Neuronal stem cell (in vitro differentiated cells): ENCODE data around the gene CATSPERD.

Source experiments
- DNase-seq: peaks from one replicate; pipeline ENCODE4 v3.0.0-alpha.2; 2013; ENCODE audit warnings: low spot score
- H2AFZ ChIP-seq: one replicate; pipeline ENCODE4 v1.6.1; 2013; ENCODE audit warnings: mild to moderate bottlenecking, low read length, inconsistent platforms
- H2AK5ac ChIP-seq: 2 replicates; pipeline ENCODE4 v1.6.1; 2013; ENCODE audit warnings: low read depth, mild to moderate bottlenecking, inconsistent platforms, low read length, moderate library complexity, mixed read lengths
- H2BK120ac ChIP-seq: 2 replicates; pipeline ENCODE4 v1.6.1; 2013; ENCODE audit warnings: low read depth, mild to moderate bottlenecking, inconsistent platforms, low read length, moderate library complexity, mixed read lengths
- H2BK12ac ChIP-seq: one replicate; pipeline ENCODE4 v1.6.1; 2013; ENCODE audit warnings: low read length, inconsistent platforms
- H2BK15ac ChIP-seq: 2 replicates; pipeline ENCODE4 v1.6.1; 2013; ENCODE audit warnings: mild to moderate bottlenecking, low read length, inconsistent platforms, mixed read lengths
- H2BK5ac ChIP-seq: one replicate; pipeline ENCODE4 v1.6.1; 2013; ENCODE audit warnings: inconsistent platforms, mild to moderate bottlenecking, low read length, moderate library complexity
- H3K14ac ChIP-seq: one replicate; pipeline ENCODE4 v1.6.1; 2013; ENCODE audit warnings: low read length, inconsistent platforms
- H3K18ac ChIP-seq: 2 replicates; pipeline ENCODE4 v1.6.1; 2013; ENCODE audit warnings: low read length, inconsistent platforms
- H3K23ac ChIP-seq: 2 replicates; pipeline ENCODE4 v1.6.1; 2013; ENCODE audit warnings: low read depth, mild to moderate bottlenecking, mixed read lengths, low read length, inconsistent platforms; ENCODE audit not compliant: poor library complexity
- H3K27ac ChIP-seq: replicated peaks from 3 replicates; pipeline ENCODE4 v1.5.1; 2013; ENCODE audit warnings: low read length, inconsistent platforms
- H3K27me3 ChIP-seq, 3 experiments: 2 replicates each; pipeline ENCODE4 v1.6.1; 2013; ENCODE audit warnings: low read length in 3 of 3, mild to moderate bottlenecking in 2 of 3, inconsistent platforms in 1 of 3, low read depth in 1 of 3, mixed read lengths in 1 of 3, moderate library complexity in 1 of 3; ENCODE audit not compliant: control insufficient read depth in 3 of 3, insufficient read depth in 3 of 3
- H3K36me3 ChIP-seq, 2 donors: replicated peaks in 1 of 2; 2 replicates each; pipeline ENCODE4 v1.6.1; 2013; ENCODE audit warnings: low read length in 2 of 2; ENCODE audit not compliant: control insufficient read depth in 2 of 2, insufficient read depth in 2 of 2
- H3K4ac ChIP-seq: 2 replicates; pipeline ENCODE4 v1.6.1; 2013; ENCODE audit warnings: inconsistent platforms, mild to moderate bottlenecking, low read length, moderate library complexity
- H3K4me1 ChIP-seq, 2 donors: 1 replicate in 1 of 2; 2 replicates in 1 of 2; pipeline ENCODE4 v1.6.1; 2013; ENCODE audit warnings: low read length in 2 of 2, low read depth in 1 of 2; ENCODE audit not compliant: control insufficient read depth in 2 of 2, insufficient read depth in 1 of 2
- H3K4me2 ChIP-seq: one replicate; pipeline ENCODE4 v1.6.1; 2013; ENCODE audit warnings: mild to moderate bottlenecking, low read length, inconsistent platforms; ENCODE audit not compliant: insufficient read depth, poor library complexity, severe bottlenecking
- H3K4me3 ChIP-seq, 2 donors: 2 replicates each; pipeline ENCODE4 v1.5.1; 2013; ENCODE audit warnings: low read length in 2 of 2, mild to moderate bottlenecking in 2 of 2, inconsistent platforms in 1 of 2, moderate library complexity in 1 of 2
- H3K79me1 ChIP-seq: one replicate; pipeline ENCODE4 v1.6.1; 2013; ENCODE audit warnings: low read depth, mild to moderate bottlenecking, inconsistent platforms, low read length, moderate library complexity
- H3K9ac ChIP-seq: one replicate; pipeline ENCODE4 v1.6.1; 2013; ENCODE audit warnings: mild to moderate bottlenecking, low read depth, low read length, inconsistent platforms; ENCODE audit not compliant: poor library complexity
- H3K9me3 ChIP-seq, 2 donors: replicated peaks in 1 of 2; 2 replicates each; pipeline versions ENCODE3 to v1.6.1; 2013; ENCODE audit warnings: low read length in 2 of 2, mild to moderate bottlenecking in 2 of 2, inconsistent platforms in 1 of 2, low read depth in 1 of 2, mixed read lengths in 1 of 2, moderate library complexity in 1 of 2; ENCODE audit not compliant: control insufficient read depth in 2 of 2, insufficient read depth in 1 of 2
- H4K8ac ChIP-seq: one replicate; pipeline ENCODE4 v1.6.1; 2013; ENCODE audit warnings: low read depth, mild to moderate bottlenecking, inconsistent platforms, low read length, moderate library complexity
- H4K91ac ChIP-seq: one replicate; pipeline ENCODE4 v1.6.1; 2013; ENCODE audit warnings: low read length, low read depth, mild to moderate bottlenecking, inconsistent platforms; ENCODE audit not compliant: poor library complexity
- WGBS, 2 donors: extraction: QIAGEN DNeasy Blood & Tissue Kit; methylation state at CpG; one replicate each; pipeline ENCODE4 v1.1.7; 2013; ENCODE audit warnings: missing lambda C conversion rate in 2 of 2, mixed read lengths in 1 of 2; ENCODE audit not compliant: insufficient read length in 2 of 2, insufficient replicate concordance in 1 of 2; ENCODE audit errors: extremely low coverage in 2 of 2; 5-methylcytosine and 5-hydroxymethylcytosine counted together

Gene CATSPERD

DNA sequence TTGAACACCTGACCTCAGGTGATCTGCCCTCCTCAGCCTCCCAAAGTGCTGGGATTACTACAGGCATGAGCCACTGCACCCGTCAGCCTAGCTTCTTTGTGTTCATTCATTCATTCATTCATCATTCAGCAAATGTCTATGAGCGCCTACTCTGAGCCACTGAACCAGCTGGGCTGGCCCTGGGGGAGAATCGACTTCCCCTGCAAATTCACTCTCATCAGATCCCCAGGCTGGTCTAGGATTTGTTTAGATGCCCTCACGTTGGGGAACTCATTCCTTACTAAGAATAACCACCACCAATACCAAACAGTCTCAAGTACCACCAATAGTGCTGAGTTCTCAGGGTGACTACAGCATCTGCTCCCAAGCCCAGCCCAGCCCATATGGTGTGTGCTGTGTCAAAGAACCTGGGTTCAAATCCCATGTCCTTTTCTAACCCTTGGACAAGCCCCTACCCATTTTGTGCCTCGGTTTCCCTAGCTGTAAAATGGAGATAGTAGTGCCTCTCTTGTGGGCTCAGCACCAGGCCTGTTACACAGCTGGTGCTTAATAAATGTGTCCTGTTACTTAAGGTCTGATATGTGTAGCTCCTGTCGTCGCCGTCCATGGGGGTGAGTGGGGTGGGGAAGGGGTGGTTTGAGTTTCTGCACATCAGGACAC lies 101.2 kb downstream of the CATSPERD start:
- no peak overlapping the region for H4K91ac ChIP-seq
- no peaks in the 10 kb centered on the region for H3K9me3 ChIP-seq
- no peak overlapping the region for H3K18ac ChIP-seq
- H3K27ac ChIP-seq: no peak overlapping the region
- H2BK12ac ChIP-seq: no peak overlapping the region
- no peak overlapping the region for H2BK5ac ChIP-seq
- H3K27me3 ChIP-seq: no peaks in the 10 kb centered on the region
- H3K4ac ChIP-seq: no peak overlapping the region
- no peak overlapping the region for H4K8ac ChIP-seq
- no peak overlapping the region for H3K14ac ChIP-seq
- H3K23ac ChIP-seq: no peak overlapping the region
- no peak overlapping the region for H3K9ac ChIP-seq
- H3K4me2 ChIP-seq: no peak overlapping the region
- H3K4me1 ChIP-seq: peaks cover 0 to 4% of the 10 kb centered on the region in 2 donors
- H2BK15ac ChIP-seq: no peak overlapping the region
- no peak overlapping the region for H3K4me3 ChIP-seq
- H2BK120ac ChIP-seq: no peak overlapping the region
- H3K36me3 ChIP-seq: no peaks in the 10 kb centered on the region
- no peaks in the 10 kb centered on the region for H3K79me1 ChIP-seq
- H2AFZ ChIP-seq: no peak overlapping the region
- no CpG with 5 or more reads among the region's 8 CpGs for WGBS, 2 donors
- no peak overlapping the region for H2AK5ac ChIP-seq
- no peak for DNase-seq

GRCh38 chr19:5822181-5822844 lies 101.9 kb downstream of the CATSPERD start:
- H3K4ac ChIP-seq: peak overlapping the region; percentile 37
- H3K4me1 ChIP-seq: peaks cover 0 to 10% of the 10 kb centered on the region in 2 donors
- no peak overlapping the region for H3K23ac ChIP-seq
- no peak overlapping the region for H3K4me2 ChIP-seq
- H3K9me3 ChIP-seq: peaks cover 0 to 2% of the 10 kb centered on the region in 2 donors
- H2BK12ac ChIP-seq: no peak overlapping the region
- H2BK5ac ChIP-seq: no peak overlapping the region
- H2AK5ac ChIP-seq: peak overlapping the region; percentile 56
- H3K36me3 ChIP-seq: no peaks in the 10 kb centered on the region
- H3K9ac ChIP-seq: no peak overlapping the region
- H3K27me3 ChIP-seq: no peaks in the 10 kb centered on the region
- no peaks in the 10 kb centered on the region for H3K79me1 ChIP-seq
- no CpG with 5 or more reads among the region's 30 CpGs for WGBS, 2 donors
- H3K18ac ChIP-seq: no peak overlapping the region
- no peak overlapping the region for H2BK15ac ChIP-seq
- no peak overlapping the region for H3K27ac ChIP-seq
- H2BK120ac ChIP-seq: no peak overlapping the region
- no peak overlapping the region for H3K4me3 ChIP-seq
- no peak overlapping the region for H4K8ac ChIP-seq
- no peak overlapping the region for H4K91ac ChIP-seq
- no peak overlapping the region for H2AFZ ChIP-seq
- no peak for DNase-seq
- H3K14ac ChIP-seq: no peak overlapping the region

DNA sequence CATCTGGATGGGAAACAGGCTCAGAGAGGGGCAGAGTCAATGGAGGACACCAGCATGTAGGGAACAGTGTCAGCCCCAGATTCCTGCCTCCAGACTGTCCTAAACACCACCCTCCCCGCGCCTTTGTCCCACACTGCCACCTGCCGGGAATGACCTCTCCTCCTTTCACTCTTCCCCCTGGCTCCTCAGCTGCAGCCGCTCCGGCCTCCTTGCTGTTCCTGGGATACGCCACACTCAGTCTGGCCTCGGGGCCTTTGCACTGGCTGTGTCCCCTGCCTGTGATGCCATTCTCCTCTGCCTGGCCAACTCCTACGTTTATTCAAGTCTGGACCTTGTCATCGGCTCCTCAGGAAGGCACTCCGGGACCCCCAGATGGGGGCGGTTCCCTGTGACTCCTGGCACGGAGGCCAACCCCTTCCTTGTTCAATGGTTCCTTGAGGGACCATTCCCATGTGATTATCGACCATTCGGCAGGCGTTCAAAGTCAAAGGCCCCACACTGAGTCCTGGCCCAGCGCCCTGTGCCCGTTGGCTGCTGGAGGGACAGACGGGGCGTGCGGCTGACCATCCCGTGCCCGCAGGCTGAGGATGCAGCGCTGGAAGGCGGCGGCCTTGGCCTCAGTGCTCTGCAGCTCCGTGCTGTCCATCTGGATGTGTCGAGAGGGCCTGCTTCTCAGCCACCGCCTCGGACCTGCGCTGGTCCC lies 103.3 kb downstream of the CATSPERD start:
- no peaks in the 10 kb centered on the region for H3K36me3 ChIP-seq
- H2BK5ac ChIP-seq: no peak overlapping the region
- H3K79me1 ChIP-seq: no peaks in the 10 kb centered on the region
- H3K4me2 ChIP-seq: no peak overlapping the region
- peak overlapping the region; percentile 52 for H3K18ac ChIP-seq
- no peak overlapping the region for H4K91ac ChIP-seq
- no peak overlapping the region for H3K23ac ChIP-seq
- H2AK5ac ChIP-seq: no peak overlapping the region
- H3K4me1 ChIP-seq: peaks cover 0 to 17% of the 10 kb centered on the region in 2 donors
- H2BK12ac ChIP-seq: no peak overlapping the region
- no peak overlapping the region for H2AFZ ChIP-seq
- H3K27ac ChIP-seq: no peak overlapping the region
- H3K14ac ChIP-seq: no peak overlapping the region
- no peak overlapping the region for H4K8ac ChIP-seq
- peaks cover 0 to 3% of the 10 kb centered on the region in 2 donors for H3K9me3 ChIP-seq
- no peak overlapping the region for H2BK15ac ChIP-seq
- no CpG with 5 or more reads among the region's 30 CpGs for WGBS, 2 donors
- peak overlapping the region; percentile 63 for H3K9ac ChIP-seq
- H3K27me3 ChIP-seq: peaks cover 0 to under 1% (median 0%) of the 10 kb centered on the region in 3 experiments
- no peak overlapping the region for H3K4me3 ChIP-seq
- no peak overlapping the region for H3K4ac ChIP-seq
- H2BK120ac ChIP-seq: no peak overlapping the region
- no peak for DNase-seq

- no peak overlapping the region for H2AFZ ChIP-seq
- no peak overlapping the region for H2BK15ac ChIP-seq
- no peak overlapping the region for H3K9ac ChIP-seq
- no peak overlapping the region for H4K91ac ChIP-seq
- no peaks in the 10 kb centered on the region for H3K79me1 ChIP-seq
- no peak overlapping the region for H2BK120ac ChIP-seq
- H4K8ac ChIP-seq: no peak overlapping the region
- H3K23ac ChIP-seq: peak overlapping the region; percentile 55
- no peak overlapping the region for H3K4ac ChIP-seq
- DNase-seq: no peak
- no peak overlapping the region for H2BK5ac ChIP-seq
- H3K4me3 ChIP-seq: no peak overlapping the region
- H3K18ac ChIP-seq: no peak overlapping the region
- H3K14ac ChIP-seq: no peak overlapping the region
- WGBS, 2 donors: no CpG with 5 or more reads among the region's 10 CpGs
- H3K27me3 ChIP-seq: peaks cover 0 to 5% (median 0%) of the 10 kb centered on the region in 3 experiments
- H3K4me2 ChIP-seq: no peak overlapping the region
- peaks cover 0 to 3% of the 10 kb centered on the region in 2 donors for H3K9me3 ChIP-seq
- peak overlapping the region; percentile 75 for H2AK5ac ChIP-seq
- H3K36me3 ChIP-seq: no peaks in the 10 kb centered on the region
- H2BK12ac ChIP-seq: no peak overlapping the region
- H3K27ac ChIP-seq: no peak overlapping the region
- peaks cover 0 to 24% of the 10 kb centered on the region in 2 donors for H3K4me1 ChIP-seq
These were observed 104.3 kb downstream of the CATSPERD start for GRCh38 chr19:5824751-5825150.
